Measurements from ENCODE around the gene VAC14. TPM values are rescaled to one million over a fixed set of nuclear protein-coding genes. Genes with fewer than 3 reads are reported as not detected.

VAC14 gene
- total RNA-seq, 4 donors from 2014 or later = 25.7 to 49.5 (median 40.4) TPM

- DNase-seq (ENCODE audit: low spot score in 2 of 2) = no peak
- no peaks in the 10 kb centered on the region for H3K27me3 ChIP-seq
- WGBS, 2 donors = 91 to 93% methylated on average over 3 of the region's 3 CpGs
- H3K27ac ChIP-seq = peak overlapping the region in 2 of 4 donors; percentile 81 to 85
- no peaks in the 10 kb centered on the region for H3K9me3 ChIP-seq
- H3K4me3 ChIP-seq = no peak overlapping the region
- H3K4me1 ChIP-seq = peaks cover 0 to 59% (median 9%) of the 10 kb centered on the region in 4 donors
- peaks cover 0 to 39% (median 0%) of the 10 kb centered on the region in 3 donors for H3K36me3 ChIP-seq
- no peak for TF ChIP-seq EP300 (IDR thresholded peaks at IDR 0.05)
- no peak for TF ChIP-seq CTCF (IDR thresholded peaks at IDR 0.05)
- no peak for TF ChIP-seq POLR2A (IDR thresholded peaks at IDR 0.05)
Measured at GRCh38 chr16:70651524-70651923, 149.4 kb downstream of the VAC14 start.

- Histone ChIP-seq H3K4me3 (no peak overlapping the region), H3K27me3 (no peaks in the 10 kb centered on the region), H3K27ac (peak overlapping the region in 3 of 4 donors; percentile 37 to 85 (median 81)), H3K4me1 (peaks cover 0 to 69% (median 10%) of the 10 kb centered on the region in 4 donors), H3K9me3 (no peaks in the 10 kb centered on the region), H3K36me3 (peaks cover 0 to 34% (median 0%) of the 10 kb centered on the region in 3 donors)
- 84 to 87% methylated on average over 4 of the region's 4 CpGs for WGBS, 2 donors
- no peak for TF ChIP-seq EP300 (IDR thresholded peaks at IDR 0.05)
- no peak for TF ChIP-seq POLR2A (IDR thresholded peaks at IDR 0.05)
- no peak for TF ChIP-seq CTCF (IDR thresholded peaks at IDR 0.05)
- DNase-seq (ENCODE audit: low spot score in 2 of 2) = no peak
Measured at GRCh38 chr16:70650216-70650615, 150.7 kb downstream of the VAC14 start.

DNA sequence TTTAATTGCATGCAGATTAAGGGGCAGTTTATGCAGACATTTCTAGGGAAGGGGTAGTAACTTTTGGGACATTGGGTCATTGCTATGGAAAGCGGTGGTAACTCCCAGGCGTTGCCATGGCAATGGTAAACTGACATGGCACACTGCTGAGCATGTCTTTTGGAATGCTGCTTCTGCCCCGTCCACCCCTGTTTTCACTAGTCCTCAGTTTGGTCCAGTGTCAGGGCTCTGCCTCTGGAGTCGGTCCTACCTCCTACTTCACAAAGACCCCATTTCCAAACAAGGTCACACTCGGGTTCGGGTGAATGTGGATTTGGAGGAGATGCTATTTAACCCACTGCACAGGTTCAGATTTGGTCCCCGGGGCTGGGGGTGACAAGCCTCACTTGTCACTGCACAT lies 151.7 kb downstream of the VAC14 start:
- WGBS, 2 donors = 74% methylated on average over 7 of the region's 7 CpGs
- Histone ChIP-seq H3K4me1 (peaks cover 0 to 67% (median 10%) of the 10 kb centered on the region in 4 donors), H3K27me3 (no peaks in the 10 kb centered on the region), H3K27ac (peak overlapping the region in 3 of 4 donors; percentile 37 to 85 (median 81)), H3K36me3 (peaks cover 0 to 24% (median 0%) of the 10 kb centered on the region in 3 donors), H3K4me3 (no peak overlapping the region), H3K9me3 (no peaks in the 10 kb centered on the region)
- no peak for TF ChIP-seq EP300 (IDR thresholded peaks at IDR 0.05)
- no peak for TF ChIP-seq CTCF (IDR thresholded peaks at IDR 0.05)
- no peak for TF ChIP-seq POLR2A (IDR thresholded peaks at IDR 0.05)
- DNase-seq (ENCODE audit: low spot score in 2 of 2) = no peak

GRCh38 chr16:70648606-70649005 lies 152.4 kb downstream of the VAC14 start:
- H3K27ac ChIP-seq = peak overlapping the region in 2 of 4 donors; percentile 81 to 85

More at GRCh38 chr16:70648606-70649005, 152.4 kb downstream of the VAC14 start:
- peaks cover 0 to 60% (median 8%) of the 10 kb centered on the region in 4 donors for H3K4me1 ChIP-seq
- TF ChIP-seq POLR2A (IDR thresholded peaks at IDR 0.05) (no peak), CTCF (IDR thresholded peaks at IDR 0.05) (no peak), EP300 (IDR thresholded peaks at IDR 0.05) (no peak)
- WGBS, 2 donors = 87 to 88% methylated on average over 6 of the region's 6 CpGs
- H3K4me3 ChIP-seq = no peak overlapping the region
- H3K36me3 ChIP-seq = peaks cover 0 to 21% (median 0%) of the 10 kb centered on the region in 3 donors
- no peaks in the 10 kb centered on the region for H3K9me3 ChIP-seq
- DNase-seq (ENCODE audit: low spot score in 2 of 2) = no peak
- no peaks in the 10 kb centered on the region for H3K27me3 ChIP-seq
